DMS 273 (cell line): Measurements from ENCODE around the gene SYP.

Experiments
- DNase-seq: peaks from one replicate; lab custom pipeline; 2025; ENCODE audit not compliant: unreplicated experiment; lab: John Stamatoyannopoulos, UW

SYP gene

DNA sequence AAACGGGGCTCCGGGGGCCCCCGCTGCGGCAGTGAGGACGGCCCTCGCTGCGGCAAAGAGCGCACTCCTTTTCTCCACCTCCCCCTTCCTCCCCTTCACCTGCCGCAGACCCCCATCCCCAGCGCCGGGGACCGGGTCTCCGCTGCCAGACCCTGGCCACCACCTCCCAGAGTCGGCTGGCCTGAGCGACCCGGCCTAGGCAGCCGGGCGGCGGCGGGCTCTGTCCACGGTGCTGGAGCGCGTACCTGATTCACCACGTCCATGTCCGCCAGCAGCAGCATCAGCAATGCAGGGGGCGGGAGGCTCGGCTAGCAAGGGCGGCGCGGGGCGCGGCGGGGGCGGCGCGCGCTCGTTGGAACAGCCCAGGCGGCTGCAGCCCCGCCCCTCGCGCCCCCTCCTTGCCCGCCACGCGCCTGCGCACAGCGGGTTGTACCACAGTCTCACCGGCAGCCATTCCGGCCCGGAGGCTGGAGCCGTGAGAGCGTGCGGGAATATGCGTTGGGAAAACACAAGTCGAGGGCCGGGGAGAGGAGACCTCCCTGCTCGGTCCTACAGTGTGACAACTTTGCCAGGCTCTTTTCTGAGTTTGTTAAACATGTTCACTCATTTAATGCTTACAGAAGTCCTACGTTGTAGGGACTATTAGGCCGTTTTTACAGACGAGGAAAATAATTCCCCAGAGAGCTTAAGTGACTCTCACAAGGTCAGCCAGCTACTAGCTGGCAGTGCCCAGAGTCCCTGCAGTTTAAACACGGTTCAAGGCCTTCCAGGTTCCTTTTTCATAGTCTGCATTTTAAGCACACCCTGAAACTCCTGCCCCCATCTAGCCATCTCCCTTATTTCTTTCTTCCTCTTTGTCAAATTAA is at the start of gene SYP:
Gene SYP (minus strand): TSS at position 288 of the 866 bp plus-strand sequence. CDS start 7 bp downstream, at position 281.
- peak; percentile 95 for DNase-seq

DNA sequence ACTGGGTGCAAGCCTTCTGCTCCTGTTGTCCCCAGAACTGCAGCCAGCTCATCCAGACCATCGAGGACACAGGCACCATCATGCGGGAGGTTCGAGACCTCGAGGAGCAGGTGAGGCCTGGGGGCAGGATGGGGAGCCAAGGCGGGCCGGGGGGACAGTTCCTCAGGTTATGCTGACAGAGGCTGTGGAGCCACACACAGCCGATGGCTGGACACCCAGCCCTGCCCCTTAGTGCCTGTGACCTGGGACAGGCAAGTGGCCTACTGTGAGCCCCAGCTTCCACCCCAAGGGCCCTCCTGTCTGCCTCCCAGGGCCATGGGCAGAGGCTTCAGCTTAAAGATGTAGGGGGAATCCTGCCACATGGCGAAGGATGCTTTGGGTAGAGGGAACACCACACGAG is 49.6 kb upstream of the SYP start:
- no peak for DNase-seq

DNA sequence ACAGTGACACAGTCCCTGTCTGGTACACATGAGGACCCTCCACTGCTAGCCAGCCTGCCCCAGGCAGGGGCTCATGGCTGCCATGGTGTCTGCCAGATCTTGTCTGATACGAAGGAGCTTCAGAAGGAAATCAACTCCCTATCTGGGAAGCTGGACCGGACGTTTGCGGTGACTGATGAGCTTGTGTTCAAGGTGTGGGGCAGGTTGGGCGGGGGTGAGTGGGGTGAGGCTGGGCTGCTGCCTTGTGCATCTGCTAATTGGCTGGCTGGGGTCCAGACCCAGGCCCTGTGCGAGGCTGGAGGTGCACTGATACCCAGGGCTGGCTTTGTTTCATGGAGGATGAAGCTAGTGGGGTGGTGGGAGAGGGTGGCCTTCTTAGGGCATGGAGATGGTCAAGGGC is 49.1 kb upstream of the SYP start:
- DNase-seq = no peak

DNA sequence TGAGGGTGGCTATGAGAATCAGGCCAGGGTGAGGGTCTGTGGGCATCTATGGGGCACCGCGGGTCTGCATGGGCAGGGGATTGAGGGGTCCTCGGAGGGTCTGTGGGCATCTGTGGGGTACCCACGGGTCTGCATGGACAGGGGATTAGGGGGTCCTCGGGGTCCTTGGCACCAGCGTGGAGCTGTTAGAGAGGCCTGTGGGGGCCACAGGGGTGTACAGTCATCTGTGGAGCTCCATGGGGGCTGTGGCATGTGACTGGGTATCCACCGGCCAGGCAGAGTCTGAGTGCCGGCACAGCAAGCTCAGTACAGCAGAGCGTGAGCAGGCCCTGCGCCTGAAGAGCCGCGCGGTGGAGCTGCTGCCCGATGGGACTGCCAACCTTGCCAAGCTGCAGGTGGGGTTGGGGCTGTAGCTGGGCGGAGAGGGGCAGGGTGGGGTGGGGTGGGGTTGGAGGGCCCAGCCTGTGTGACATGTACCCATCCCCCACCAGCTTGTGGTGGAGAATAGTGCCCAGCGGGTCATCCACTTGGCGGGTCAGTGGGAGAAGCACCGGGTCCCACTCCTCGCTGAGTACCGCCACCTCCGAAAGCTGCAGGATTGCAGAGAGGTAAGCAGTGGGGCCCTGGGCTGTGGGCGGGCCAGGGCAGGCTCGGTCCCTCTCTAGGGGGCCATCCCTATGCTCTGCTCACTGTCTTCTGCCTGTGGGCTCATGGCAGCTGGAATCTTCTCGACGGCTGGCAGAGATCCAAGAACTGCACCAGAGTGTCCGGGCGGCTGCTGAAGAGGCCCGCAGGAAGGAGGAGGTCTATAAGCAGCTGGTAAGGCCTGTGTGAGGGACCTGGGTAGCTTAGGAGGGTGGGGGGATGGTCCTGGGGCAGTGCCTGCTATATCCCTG is 48.2 kb upstream of the SYP start:
- peak; percentile 57 for DNase-seq

DNA sequence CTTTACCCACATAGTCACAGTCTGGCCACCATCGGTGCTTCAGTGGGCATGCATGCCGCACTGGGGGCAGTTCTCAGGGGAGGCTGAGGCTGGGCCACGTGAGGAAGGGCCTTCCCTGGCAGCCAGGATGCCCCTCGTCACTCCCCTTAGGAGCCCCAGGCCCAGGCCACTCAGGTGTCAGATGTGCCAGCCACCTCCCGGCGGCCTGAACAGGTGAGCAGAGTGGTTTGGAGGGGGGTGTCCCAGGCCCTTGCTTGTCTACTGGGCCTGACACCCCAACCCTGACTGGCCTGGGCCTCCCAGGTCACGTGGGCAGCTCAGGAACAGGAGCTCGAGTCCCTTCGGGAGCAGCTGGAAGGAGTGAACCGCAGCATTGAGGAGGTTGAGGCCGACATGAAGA is 47.4 kb upstream of the SYP start:
- no peak for DNase-seq

DNA sequence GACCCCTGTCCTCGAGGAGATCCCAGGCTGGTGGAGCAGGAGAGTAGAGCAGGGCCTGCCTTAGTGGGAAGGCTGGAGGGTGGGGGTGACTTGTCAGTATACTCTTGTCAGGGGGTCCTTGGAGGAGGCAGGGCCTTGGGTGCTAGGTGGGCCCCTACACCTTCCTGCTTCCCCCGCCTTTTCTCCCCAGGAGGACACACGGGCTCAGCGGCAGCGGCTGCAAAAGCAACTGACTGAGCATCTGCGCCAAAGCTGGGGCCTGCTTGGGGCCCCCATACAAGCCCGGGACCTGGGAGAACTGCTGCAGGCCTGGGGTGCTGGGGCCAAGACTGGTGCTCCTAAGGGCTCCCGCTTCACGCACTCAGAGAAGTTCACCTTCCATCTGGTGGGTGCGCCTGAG is 46.5 kb upstream of the SYP start:
- no peak for DNase-seq

DNA sequence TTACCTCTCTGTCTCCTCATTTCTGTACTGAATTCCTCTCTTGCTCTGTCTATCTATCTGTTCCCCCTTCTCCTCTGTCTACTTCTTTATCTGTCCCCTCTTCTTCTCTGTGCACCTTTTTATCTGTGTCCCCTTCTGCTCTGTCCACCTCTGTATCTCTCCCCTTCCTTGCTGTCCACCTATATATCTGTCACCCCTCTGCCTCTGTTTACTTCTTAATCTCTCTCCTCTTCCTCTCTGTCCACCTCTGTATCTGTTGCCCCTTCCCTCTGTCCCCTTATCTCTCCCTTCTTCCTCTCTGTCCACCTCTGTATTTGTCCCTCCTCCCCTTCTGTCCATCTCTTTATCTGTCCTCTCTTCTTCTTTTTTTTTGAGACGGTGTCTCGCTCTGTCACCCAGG is 44.2 kb upstream of the SYP start:
- no peak for DNase-seq

DNA sequence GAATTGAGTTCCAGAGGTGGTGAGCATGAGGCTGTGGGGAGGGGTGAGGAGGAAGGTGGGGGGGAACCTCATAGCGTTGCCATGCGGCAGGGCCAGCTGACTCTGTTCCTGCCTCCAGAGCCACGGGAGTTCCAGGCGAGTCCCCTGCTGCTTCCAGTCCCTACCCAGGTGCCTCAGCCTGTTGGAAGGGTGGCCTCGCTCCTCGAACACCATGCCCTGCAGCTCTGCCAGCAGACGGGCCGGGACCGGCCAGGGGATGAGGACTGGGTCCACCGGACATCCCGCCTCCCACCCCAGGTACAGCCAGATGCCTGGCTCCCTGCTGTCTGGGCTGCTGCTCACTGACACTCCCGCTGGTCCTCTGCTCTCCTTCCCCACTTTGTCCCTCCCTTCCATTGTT is 43.2 kb upstream of the SYP start:
- DNase-seq = no peak

DNA sequence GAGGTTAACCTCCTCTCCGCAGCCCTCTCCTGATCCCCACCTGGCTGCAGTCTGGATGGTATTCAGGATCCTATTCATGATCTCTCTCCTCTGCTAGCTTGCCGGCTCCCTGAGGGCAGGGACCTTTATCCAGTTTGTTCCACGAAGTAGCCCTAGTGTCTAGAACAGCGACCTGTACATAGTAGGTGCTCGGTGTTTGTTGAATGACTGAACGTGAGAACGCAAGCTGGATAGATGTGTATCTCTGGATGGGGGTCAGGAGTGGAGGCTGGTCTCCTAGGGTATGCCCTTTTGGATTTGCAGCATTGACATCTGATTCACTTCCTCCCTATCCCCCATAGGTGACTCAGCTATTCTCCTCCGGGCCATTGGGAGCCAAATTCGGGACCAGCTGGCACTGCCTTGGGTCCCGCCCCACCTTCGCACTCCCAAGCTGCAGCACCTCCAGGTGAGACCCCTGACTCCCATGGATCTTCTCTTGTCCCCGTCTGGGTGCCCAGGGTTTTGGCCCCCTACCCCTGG is 42.6 kb upstream of the SYP start:
- DNase-seq = no peak

DNA sequence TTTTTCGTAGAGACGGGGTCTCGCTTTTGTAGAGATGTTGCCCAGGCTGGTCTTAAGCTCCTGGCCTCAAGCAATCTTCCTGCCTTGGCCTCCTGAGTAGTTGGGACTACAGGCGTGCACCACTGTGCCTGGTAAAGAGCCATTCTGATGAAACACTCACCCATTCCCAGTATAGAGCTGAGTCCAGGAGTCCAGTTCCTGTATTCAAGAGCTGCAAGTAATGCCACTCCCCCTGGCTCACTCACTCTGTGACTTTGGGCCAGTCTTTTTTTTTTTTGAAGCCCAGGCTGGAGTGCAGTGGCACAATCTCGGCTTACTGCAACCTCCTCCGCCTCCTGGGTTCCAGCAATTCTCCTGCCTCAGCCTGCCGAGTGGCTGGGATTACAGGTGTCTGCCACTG is 38.7 kb upstream of the SYP start:
- no peak for DNase-seq

DNA sequence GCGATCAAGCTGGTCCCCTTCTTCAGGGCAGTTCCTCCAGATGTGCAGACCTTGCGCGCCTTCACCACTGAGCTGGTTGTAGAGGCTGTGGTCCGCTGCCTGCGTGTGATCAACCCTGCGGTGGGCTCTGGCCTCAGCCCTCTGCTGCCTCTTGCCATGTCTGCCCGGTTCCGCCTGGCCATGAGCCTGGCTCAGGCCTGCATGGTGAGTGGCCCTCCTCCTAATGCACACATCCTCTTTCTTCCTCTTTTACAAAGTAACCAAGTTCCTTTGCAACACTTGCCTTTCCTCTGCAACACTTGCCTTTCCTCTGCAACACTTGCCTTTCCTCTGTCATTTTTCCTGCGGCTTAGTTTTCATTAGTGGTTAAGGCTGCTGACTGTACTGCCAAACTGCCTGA is 37.1 kb upstream of the SYP start:
- DNase-seq = no peak

DNA sequence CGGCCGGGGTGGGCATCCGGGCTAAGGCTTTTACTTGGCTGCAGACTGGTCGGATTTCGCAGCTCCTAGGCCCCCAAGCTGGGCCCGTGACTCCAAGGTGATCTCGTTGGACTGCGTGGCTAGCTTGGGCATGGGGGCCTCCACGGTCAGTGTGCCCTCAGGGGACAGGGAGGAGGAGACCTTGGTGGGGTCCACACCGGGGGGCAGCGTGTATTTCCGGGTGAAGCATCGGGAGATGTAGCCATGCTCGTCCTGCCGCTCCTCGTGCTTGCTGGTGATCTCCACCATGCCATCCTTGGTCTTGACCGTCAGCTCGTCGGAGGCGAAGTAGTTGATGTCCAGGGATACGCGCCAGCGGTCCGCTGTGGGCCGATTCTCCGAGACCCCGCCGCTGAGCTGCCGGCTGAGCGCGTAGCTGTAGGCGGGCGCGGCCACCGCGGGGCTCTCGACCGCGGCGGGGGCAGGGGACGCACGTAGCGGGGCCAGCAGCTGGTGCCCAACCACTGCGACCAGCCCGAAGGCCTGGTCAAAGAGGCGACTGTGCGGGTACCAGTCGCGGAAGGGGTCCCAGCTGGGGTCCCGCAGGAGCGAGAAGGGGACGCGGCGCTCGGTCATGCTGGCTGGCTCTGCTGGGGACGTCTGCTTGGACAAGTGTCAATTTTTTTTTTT is 34.0 kb upstream of the SYP start:
- DNase-seq = no peak

DNA sequence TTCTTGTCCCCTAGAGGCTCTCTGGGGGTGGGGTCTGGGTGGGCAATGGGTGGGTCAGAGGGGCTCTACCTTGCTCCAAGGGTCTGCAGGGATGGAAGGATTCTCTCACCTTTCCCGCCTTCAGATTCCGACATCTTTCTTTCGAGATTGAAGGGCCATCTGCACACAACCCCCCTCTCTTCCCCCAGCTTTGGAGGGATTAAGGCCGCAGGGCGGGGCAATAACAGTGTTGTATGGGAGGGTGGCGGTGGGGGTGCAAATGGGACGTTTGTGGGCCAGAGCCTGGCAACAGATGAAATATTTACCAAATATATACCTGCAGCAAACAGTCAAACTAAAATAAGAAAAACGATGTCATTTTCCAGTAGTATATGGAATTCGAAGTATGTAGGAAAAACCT is 33.2 kb upstream of the SYP start, which contains the start of gene CACNA1F:
Gene CACNA1F (minus strand): TSS at position 165 of the 400 bp plus-strand sequence. CDS start 31 bp downstream, at position 134.
- no peak for DNase-seq

DNA sequence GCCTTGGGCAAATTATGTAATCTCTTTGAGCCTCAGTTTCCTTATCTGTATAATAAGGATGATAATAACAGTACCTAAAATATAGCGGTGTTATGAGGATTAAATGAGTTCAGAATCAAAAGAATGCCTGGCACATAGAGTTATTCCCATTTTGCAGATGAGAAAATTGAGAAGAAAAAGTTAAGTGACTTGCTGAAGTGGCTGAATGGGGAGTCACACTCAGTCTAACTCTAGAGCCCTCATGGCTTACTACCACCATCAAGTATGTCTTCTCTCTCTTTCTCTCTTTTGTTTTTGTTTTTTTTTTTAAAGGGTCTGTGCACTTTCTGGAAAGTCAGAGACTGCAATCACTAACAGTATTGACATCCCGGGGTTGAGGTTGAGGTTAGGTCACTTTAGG is 32.5 kb upstream of the SYP start:
- no peak for DNase-seq

DNA sequence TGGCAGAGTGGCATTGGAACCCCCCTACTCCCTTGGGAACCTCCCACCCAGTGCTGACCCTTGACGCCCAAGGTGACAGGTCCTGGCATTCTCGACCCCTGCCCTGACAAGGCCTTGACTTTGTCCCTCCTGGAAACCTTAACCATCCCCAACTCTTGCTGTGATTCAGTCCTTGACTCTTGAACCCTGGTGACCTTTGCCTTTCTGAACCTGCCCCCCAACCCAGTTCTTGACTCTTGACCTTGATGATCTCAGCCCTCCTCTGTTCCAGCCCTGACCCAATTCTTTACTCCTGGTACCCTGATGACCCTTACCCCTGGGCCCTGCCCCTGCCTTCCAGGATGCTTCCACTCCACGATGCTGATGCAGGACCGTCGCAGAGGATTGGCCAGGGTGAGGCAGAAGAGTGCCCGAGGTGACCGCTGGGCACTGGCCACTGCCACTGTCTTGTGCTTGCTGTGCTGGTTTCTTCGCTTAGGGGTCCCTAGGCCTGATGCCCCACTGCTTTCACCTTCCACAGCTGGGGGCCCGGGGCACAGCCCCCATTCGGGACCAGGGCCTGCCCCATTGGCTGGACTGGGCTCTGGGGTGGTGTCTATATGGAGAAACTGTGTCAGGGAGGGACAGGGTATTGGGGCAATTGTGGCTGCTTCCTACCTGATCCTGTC is 31.5 kb upstream of the SYP start:
- no peak for DNase-seq

DNA sequence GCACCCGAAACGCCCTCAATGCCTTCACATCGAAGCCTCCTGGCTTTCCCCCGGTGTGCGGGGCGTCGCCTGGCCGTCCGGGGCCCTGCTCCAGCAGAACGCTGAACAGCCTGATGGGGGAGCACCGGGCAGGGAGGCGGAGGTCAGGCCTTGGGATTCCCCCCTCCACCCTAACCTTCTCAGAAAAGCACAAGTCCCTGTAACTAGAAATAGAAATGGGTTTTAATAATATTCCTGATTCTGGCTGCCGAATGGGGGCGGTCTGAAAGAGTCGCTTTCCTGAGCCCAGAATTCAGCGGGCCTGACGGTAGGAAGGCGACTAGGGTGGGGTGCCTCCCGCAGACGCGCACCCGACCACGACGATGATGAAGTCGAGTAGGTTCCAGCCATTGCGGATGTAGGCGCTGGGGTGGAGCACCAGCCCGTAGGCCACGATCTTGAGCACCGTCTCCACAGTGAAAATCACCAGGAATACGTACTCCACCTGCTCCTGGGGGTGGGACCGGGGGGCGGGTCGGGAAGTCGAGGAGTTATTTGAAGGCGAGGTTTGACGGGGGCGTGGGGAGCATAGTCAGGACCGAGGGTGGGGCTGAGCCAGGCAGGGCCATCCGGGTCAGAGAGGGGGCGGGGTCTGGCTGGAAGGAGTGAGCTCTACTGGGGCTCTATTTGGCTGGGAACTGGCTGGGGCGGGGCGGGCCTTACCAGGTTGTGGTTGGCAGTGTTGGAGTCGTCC is 30.7 kb upstream of the SYP start:
- DNase-seq = peak; percentile 75

DNA sequence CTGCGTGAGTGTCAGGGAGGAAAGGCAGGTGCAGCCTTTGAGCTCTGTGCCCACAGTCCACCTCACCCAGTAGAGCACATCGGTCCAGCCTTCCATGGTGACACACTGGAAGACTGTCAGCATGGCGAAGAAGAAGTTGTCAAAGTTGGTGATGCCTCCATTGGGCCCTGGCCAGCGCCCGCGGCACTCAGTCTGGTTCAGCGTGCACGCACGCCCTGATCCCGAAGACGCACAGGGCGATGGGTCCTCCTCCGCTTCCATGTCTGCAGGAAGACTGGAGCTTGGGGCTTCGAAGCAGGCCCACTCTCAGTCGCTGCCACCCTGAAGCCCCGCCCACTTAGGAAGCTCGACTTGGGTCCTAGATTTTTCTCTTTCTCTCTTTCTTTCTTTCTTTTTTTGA is 28.2 kb upstream of the SYP start:
- DNase-seq = no peak

DNA sequence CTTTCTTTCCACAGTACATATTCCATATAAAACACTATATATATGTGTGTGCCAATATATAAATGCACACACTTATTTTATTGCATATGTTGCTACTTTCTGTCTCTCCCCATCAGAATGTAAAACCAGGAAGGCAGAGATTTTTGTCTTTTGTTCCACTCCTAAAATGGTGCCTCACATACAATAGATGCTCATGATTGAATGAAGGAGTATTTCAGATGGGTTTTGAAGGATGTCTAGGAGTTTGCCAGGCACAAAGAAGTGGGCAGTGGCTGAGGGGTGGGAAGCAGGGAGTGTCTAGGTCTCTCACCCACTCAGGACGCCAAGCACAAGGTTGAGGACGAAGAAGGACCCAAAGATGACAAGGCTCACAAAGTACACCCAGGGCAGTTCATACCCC is 27.7 kb upstream of the SYP start:
- no peak for DNase-seq

DNA sequence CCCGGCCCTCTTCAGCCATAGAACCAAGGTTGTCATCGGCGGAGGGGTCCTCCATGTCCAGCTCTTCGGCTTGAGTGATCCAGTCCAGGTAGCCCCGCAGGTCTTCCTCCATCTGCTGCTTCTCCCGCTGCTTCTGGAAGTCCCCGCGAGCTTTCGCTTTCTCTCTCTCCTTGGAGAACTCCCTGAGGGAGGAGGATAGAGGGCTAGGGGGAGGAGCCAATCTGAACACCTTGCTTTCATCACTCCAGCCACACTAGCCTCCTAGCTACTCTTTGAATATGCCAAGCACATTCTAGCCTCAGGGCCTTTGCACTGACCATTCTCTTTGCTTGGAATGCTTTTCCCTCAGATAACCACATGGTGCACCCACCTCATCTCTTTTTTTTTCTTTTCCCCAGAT is 27.0 kb upstream of the SYP start:
- DNase-seq = no peak

DNA sequence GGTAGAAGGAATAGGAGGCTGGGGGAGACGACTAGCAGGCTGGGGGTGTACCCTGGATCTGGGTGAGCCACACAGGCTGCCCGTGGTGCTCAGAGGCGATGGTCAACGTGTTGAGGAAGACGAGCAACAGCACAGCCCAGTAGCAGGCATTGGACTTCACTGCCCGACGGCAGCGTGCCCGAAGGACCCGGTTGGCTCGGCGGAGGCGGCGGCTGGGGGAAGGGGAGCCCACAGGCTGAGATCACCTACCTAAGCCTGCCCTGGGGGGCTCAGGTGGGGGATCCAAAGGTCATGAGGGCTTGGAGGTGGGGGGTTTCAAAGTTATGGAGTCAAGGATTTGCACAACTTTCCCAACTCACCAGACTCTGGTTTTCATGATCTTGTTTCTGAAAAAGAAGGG is 25.9 kb upstream of the SYP start:
- no peak for DNase-seq
